GM10248 (cell line): Measurements from ENCODE around the gene RAB44.

Source experiments
- CTCF ChIA-PET: fragments of 300-600 bp; sonication (Branson Sonifier 250); formaldehyde crosslinking; extraction: SDS; loops from one replicate; lab custom pipeline; 2021; ENCODE audit warnings: antibody characterized with exemption; lab: Yijun Ruan, JAX
- POLR2A ChIA-PET: fragments of 350-650 bp; sonication (Branson Sonifier 250); formaldehyde crosslinking; extraction: SDS; loops from one replicate; lab custom pipeline; 2020; ENCODE audit warnings: antibody characterized with exemption; lab: Yijun Ruan, JAX
- DNase-seq: peaks from one replicate; pipeline ENCODE4 v3.0.0; 2012; ENCODE audit errors: extremely low spot score
- TF ChIP-seq, protein P1 (sequence below): IDR thresholded peaks from 2 replicates; pipeline ENCODE4 v1.5.1; 2012; ENCODE audit warnings: mild to moderate bottlenecking, low read depth; ENCODE audit errors: extremely low read depth, missing control alignments, control extremely low read depth

The RAB44 gene

DNA sequence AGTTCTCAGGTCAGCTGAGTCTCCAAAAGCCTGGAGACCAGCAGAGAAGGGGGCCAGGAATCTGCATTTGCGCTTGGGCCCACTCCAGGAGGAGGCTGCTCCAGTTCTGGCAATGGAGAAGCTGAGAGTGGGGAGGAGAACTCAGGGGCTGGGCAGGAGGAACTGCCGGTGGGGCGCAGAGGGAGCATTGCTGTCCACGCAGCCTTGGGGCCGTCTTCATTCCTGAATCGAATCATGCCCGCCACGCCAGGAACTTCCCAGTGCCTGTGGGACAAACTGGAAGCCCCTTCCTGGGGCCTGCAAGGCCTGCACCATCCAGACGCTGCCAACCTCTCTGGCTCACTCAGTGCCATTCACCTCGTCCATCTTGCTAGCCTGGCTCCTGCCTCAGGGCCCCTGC lies 16.9 kb downstream of the RAB44 start:
- POLR2A ChIA-PET, result interaction anchor here (0.6 kb wide), 1 partner anchor 99 kb away, joined by 5 read pairs; no protein-coding TSS in a partner anchor
- TF ChIP-seq, protein P1, sequence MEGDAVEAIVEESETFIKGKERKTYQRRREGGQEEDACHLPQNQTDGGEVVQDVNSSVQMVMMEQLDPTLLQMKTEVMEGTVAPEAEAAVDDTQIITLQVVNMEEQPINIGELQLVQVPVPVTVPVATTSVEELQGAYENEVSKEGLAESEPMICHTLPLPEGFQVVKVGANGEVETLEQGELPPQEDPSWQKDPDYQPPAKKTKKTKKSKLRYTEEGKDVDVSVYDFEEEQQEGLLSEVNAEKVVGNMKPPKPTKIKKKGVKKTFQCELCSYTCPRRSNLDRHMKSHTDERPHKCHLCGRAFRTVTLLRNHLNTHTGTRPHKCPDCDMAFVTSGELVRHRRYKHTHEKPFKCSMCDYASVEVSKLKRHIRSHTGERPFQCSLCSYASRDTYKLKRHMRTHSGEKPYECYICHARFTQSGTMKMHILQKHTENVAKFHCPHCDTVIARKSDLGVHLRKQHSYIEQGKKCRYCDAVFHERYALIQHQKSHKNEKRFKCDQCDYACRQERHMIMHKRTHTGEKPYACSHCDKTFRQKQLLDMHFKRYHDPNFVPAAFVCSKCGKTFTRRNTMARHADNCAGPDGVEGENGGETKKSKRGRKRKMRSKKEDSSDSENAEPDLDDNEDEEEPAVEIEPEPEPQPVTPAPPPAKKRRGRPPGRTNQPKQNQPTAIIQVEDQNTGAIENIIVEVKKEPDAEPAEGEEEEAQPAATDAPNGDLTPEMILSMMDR, result no peak
- DNase-seq, result no peak
- CTCF ChIA-PET, result interaction anchor here (2.3 kb wide), 1 partner anchor 8 kb away, joined by 5 read pairs; no protein-coding TSS in a partner anchor

DNA sequence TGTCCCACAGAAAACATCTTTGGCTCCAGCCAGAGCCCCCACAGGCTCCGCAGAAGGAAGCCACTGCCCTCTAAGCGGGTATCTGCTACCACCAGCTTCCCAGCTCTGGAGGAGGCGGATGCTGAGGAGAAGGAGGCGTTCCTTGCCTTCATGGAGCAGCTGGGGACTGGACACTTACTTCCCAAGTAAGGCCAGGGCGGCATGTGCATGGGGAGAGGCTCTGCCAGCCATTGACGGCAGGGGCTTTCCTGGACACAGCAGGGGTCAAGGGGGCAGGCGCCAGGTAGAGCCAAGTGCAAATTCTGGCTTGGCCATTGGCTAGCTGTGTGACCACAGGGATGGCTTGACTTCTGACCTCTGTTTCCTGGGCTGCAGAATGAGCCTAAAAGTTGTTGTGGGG lies 17.8 kb downstream of the RAB44 start:
- no peak for DNase-seq
- ChIA-PET CTCF (interaction anchor here (1.1 to 2.3 kb wide), 2 partner anchors 7 to 19 kb away, joined by 3 to 5 read pairs; no protein-coding TSS in a partner anchor), POLR2A (no interaction called here)
- TF ChIP-seq, protein P1, result no peak

DNA sequence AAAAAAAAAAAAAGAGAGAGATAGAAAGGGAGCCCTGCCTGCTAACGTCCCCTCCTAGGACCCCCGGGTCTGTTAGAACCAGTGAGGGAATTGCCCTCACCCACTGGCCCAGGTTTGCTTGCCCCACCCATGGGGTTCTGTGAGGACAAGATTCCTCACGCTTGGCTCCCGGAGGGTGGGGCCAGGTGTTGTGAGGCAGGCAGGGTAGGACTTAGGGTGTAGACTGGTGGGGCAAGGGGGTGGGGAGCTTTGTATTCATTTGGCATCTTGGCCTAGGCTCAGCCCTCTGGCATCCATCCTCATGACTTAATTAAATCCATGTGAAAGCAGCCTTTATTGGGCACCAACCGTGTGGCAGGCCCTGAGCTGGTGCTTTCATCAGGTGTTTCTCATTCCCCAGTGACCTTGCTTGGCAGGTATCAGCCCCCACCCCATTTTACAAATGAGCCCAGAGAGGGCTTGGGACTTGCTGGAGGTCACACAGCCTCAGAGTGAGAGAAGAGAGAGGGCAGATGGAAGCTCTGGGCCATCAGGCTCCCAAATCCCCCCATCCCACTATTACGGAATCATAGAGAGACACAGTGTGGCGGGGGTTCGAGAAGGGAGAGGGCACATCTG lies 19.0 kb downstream of the RAB44 start:
- DNase-seq, result no peak
- POLR2A ChIA-PET, result no interaction called here
- CTCF ChIA-PET, result interaction anchor here (1.1 to 2.1 kb wide), 3 partner anchors 18 to 101 kb away, joined by 3 to 6 read pairs (median 3); no protein-coding TSS in a partner anchor
- TF ChIP-seq, protein P1, result no peak

DNA sequence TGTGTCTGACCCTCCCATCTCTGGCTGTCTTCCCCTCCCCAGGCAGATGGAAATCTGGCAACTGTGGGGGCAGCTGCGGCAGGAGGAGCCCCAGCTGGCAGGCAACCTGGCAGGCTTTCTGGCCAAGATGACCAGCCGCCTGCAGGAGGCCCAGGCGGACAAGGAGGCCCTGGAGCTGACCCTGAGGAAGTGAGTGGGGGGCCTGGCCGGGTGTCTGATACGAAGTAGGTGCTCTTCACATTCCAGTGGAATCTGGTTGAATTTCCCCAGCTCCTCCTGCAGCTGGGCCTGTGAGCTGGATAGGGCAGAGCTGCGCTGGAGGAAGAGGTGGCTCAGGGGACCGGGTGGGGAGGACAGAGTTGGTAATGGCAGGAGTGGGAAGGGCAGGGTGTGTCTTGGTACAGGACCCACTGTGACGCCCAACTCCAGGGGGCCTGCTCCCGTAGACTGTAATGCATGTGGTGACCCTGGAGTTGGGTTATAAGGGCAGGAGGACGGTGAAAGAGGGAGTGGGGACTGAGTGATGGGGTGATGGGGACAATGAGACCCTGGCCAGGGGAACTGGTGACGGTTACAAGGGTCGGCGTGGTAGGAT lies 19.7 kb downstream of the RAB44 start:
- TF ChIP-seq, protein P1, result no peak
- DNase-seq, result no peak
- CTCF ChIA-PET, result interaction anchor here (1.3 to 2.1 kb wide), 4 partner anchors 42 to 300 kb away, joined by 3 to 10 read pairs (median 4); no protein-coding TSS in a partner anchor

DNA sequence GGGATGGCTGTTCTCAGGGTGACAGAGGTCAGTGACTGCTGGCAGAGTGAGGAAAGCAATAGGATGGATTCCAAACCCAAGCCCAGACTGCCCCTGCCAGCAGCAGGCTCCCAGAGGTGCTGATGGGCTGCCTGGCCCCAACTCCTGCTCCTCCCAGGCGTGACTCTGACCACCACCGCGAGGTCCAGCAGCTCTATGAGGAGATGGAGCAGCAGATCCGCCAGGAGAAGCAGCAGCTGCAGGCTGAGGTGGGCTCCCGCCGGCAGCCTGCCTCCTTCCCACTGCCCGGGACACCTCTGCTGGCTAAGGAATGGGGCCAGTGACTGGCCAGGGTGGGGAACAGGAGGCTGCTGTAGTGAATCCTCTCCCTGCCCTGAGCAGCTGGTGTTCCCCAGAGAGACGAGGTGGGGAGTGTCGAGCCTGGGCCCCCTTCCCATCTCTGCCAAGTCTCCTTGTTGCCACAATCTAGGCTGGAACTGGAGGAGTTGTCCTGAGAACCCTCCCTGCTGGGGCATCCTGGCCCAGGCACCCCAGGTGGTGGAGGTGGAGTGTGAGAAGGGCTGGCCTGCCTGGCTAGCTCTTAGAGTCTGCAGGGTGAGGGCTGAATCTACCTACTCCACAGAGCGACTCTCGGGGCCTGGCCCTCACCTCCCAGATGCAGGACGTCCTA lies 20.4 kb downstream of the RAB44 start:
- CTCF ChIA-PET, result interaction anchor here (1.3 to 2.5 kb wide), 5 partner anchors 14 to 300 kb away, joined by 3 to 10 read pairs (median 6); no protein-coding TSS in a partner anchor
- TF ChIP-seq, protein P1, result no peak
- no peak for DNase-seq
- POLR2A ChIA-PET, result no interaction called here

More for the DNA sequence above, 19.7 kb downstream of the RAB44 start:
- POLR2A ChIA-PET, result no interaction called here

DNA sequence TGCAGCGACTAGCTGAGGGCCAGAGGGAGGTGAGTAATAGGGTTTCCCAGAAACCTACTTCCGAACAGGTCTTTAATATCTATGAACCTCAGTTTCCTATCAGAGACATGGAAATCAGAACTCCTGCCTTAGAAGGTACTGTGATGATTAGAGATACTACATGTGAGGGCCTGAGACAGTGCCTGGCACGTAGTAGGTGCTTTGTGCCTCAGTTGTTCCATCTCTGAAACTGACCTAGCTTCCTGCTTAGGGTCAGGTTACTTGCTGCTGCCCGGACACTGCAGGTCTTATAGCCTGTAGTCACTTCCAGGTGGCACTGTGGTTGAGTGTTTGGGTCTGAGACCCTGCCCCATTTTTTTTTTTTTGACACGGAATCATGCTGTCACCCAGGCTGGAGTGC lies 20.9 kb downstream of the RAB44 start:
- POLR2A ChIA-PET, result no interaction called here
- DNase-seq, result no peak
- CTCF ChIA-PET, result interaction anchor here (1.3 to 2.5 kb wide), 4 partner anchors 9 to 299 kb away, joined by 3 to 10 read pairs (median 6); no protein-coding TSS in a partner anchor
- TF ChIP-seq, protein P1, result no peak
